Ovary (tissue), 3 donors: ENCODE results near the gene PADI3.
"Not testable (repeated sequence)": the region's sequence is repeated elsewhere in the genome, so short reads cannot be mapped to it uniquely, and the experiment has no call there.

Experiments used
- EP300 ChIP-seq: sonication (generic); formaldehyde crosslinking; IDR thresholded peaks from one replicate; pipeline ENCODE4 v1.6.1; 2017; ENCODE audit warnings: antibody characterized with exemption
- POLR2A ChIP-seq: fragments of 450-650 bp; IDR thresholded peaks from one replicate; pipeline ENCODE4 v1.6.1; 2017; ENCODE audit warnings: antibody characterized with exemption, mild to moderate bottlenecking, moderate library complexity
- TF ChIP-seq, protein P1 (sequence below), 3 donors: fragments of 450-650 bp in 2 of 3; fragments of 200-600 bp in 1 of 3; IDR thresholded peaks; one replicate each; pipeline versions ENCODE4 v1.5.1 to v1.8.0; 2016 to 2022; ENCODE audit warnings: antibody characterized with exemption in 3 of 3, mild to moderate bottlenecking in 1 of 3
- donor health status: DM: no; HTN: no; CAD: no.

DNA sequence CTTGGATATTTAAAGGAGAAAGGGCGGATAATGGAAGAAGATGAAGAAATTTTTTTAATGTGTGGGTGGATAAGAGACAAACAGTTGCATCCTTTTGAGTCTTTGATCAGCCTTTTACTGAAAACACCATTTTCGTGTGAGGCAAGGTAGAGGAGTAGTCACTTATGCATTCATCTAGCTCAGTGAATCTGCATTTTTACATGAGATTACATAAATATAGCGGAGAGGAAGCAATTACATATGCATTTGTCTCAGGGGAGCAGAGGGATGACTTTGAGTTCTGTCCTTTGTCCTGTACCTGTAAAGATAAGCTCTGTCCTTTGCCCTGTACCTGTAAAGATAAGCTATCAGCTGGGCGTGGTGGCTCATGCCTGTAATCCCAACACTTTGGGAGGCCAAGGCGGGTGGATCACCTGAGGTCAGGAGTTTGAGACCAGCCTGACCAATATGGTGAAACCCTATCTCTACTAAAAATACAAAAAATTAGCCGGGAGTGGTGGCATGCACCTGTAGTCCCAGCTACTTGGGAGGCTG, 73.0 kb downstream of the PADI3 start:
- TF ChIP-seq, protein P1, sequence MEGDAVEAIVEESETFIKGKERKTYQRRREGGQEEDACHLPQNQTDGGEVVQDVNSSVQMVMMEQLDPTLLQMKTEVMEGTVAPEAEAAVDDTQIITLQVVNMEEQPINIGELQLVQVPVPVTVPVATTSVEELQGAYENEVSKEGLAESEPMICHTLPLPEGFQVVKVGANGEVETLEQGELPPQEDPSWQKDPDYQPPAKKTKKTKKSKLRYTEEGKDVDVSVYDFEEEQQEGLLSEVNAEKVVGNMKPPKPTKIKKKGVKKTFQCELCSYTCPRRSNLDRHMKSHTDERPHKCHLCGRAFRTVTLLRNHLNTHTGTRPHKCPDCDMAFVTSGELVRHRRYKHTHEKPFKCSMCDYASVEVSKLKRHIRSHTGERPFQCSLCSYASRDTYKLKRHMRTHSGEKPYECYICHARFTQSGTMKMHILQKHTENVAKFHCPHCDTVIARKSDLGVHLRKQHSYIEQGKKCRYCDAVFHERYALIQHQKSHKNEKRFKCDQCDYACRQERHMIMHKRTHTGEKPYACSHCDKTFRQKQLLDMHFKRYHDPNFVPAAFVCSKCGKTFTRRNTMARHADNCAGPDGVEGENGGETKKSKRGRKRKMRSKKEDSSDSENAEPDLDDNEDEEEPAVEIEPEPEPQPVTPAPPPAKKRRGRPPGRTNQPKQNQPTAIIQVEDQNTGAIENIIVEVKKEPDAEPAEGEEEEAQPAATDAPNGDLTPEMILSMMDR (IDR thresholded peaks at IDR 0.05), result not testable (repeated sequence)
- TF ChIP-seq POLR2A, EP300: not testable (repeated sequence)
